Measurements from ENCODE around the gene CCM2. TPM values are rescaled to one million over a fixed set of nuclear protein-coding genes. Genes with fewer than 3 reads are reported as not detected.

CCM2 gene
- polyA plus RNA-seq, 2 of the 4 experiments (the other 2 are of a cell fraction) = 18.9 to 34.6 TPM

GRCh38 chr7:45057878-45058277, 57.9 kb downstream of the CCM2 start (continued):
- TF ChIP-seq ELK1 (IDR thresholded peaks at IDR 0.05; ENCODE audit: low read depth, low read length) (no peak), RNF2 (IDR thresholded peaks at IDR 0.05; ENCODE audit: borderline replicate concordance, low read depth) (no peak), USF2 (IDR thresholded peaks at IDR 0.05) (no peak)

GRCh38 chr7:45060295-45060694, 60.3 kb downstream of the CCM2 start:
- Histone ChIP-seq H3K27ac (no peak overlapping the region), H3K9me3 (no peaks in the 10 kb centered on the region), H3K4me2 (no peak overlapping the region), H3K4me3 (no peak overlapping the region), H3K4me1 (no peaks in the 10 kb centered on the region)
- TF ChIP-seq HEYL (CRISPR knock-in tag; IDR thresholded peaks at IDR 0.05) = no peak
- no peak for TF ChIP-seq TFCP2L1 (CRISPR knock-in tag; IDR thresholded peaks at IDR 0.05)
- no peak for TF ChIP-seq NPAS2 (CRISPR knock-in tag; IDR thresholded peaks at IDR 0.05; ENCODE audit: borderline replicate concordance)
- TF ChIP-seq EP300 (IDR thresholded peaks at IDR 0.05) = no peak
- TF ChIP-seq TP53 (CRISPR knock-in tag; IDR thresholded peaks at IDR 0.05) = no peak
- no peak for TF ChIP-seq SMC3 (IDR thresholded peaks at IDR 0.05)
- TF ChIP-seq RCOR1 (IDR thresholded peaks at IDR 0.05; ENCODE audit: low read depth, low read length) = no peak
- TF ChIP-seq USF2 (IDR thresholded peaks at IDR 0.05) = no peak
- TF ChIP-seq RARB (CRISPR knock-in tag; IDR thresholded peaks at IDR 0.05) = no peak
- no peak for TF ChIP-seq HOXA7 (CRISPR knock-in tag; IDR thresholded peaks at IDR 0.05)
- TF ChIP-seq PBX3 (IDR thresholded peaks at IDR 0.05) = no peak
- no peak for TF ChIP-seq CBX8 (IDR thresholded peaks at IDR 0.05)
- TF ChIP-seq ELK1 (IDR thresholded peaks at IDR 0.05; ENCODE audit: low read depth, low read length) = no peak
- TF ChIP-seq HOXB5 (CRISPR knock-in tag; IDR thresholded peaks at IDR 0.05) = no peak
- TF ChIP-seq ZFP36 (IDR thresholded peaks at IDR 0.05; ENCODE audit: borderline replicate concordance, partially characterized antibody) = no peak
- no peak for TF ChIP-seq RAD21 (conservative IDR thresholded peaks at IDR 0.05 in 1 of 2, IDR thresholded peaks at IDR 0.05 in 1 of 2)
- TF ChIP-seq MAZ (IDR thresholded peaks at IDR 0.05; ENCODE audit: borderline replicate concordance, low read depth, low read length) = no peak
- POLR2A ChIA-PET = no interaction called here
- ATAC-seq = no peak
- FAIRE-seq = no peak
- whole genome bisulfite sequencing (ENCODE audit: missing lambda C conversion rate) = 91% methylated on average over 3 of the region's 3 CpGs
- DNase-seq (ENCODE audit: low read depth in 1 of 2, low spot score in 1 of 2) = no peak
- CTCF ChIA-PET = no interaction called here

- CTCF ChIA-PET = no interaction called here
- Histone ChIP-seq H3K4me3 (no peak overlapping the region), H3K4me1 (no peaks in the 10 kb centered on the region), H3K9me3 (no peaks in the 10 kb centered on the region), H3K27ac (no peak overlapping the region), H3K4me2 (no peak overlapping the region)
- ATAC-seq = no peak
- POLR2A ChIA-PET = no interaction called here
- no peak for DNase-seq (ENCODE audit: low read depth in 1 of 2, low spot score in 1 of 2)
- 94% methylated on average over 2 of the region's 2 CpGs for WGBS (ENCODE audit: missing lambda C conversion rate)
- no peak for FAIRE-seq
- TF ChIP-seq NPAS2 (CRISPR knock-in tag; IDR thresholded peaks at IDR 0.05; ENCODE audit: borderline replicate concordance) (no peak), ELK1 (IDR thresholded peaks at IDR 0.05; ENCODE audit: low read depth, low read length) (no peak), POLR2AphosphoS2 (conservative IDR thresholded peaks at IDR 0.05; ENCODE audit: low read length) (no peak)
- TF ChIP-seq, protein P1, sequence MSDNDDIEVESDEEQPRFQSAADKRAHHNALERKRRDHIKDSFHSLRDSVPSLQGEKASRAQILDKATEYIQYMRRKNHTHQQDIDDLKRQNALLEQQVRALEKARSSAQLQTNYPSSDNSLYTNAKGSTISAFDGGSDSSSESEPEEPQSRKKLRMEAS (IDR thresholded peaks at IDR 0.05) = no peak
Measured at GRCh38 chr7:45061352-45061751, 61.4 kb downstream of the CCM2 start.

All from A549 (cell line).